Measurements from ENCODE around the gene SF3A2.
A peak's percentile ranks its signal among the peaks of the same experiment; 100 is the strongest.

Gene SF3A2

DNA sequence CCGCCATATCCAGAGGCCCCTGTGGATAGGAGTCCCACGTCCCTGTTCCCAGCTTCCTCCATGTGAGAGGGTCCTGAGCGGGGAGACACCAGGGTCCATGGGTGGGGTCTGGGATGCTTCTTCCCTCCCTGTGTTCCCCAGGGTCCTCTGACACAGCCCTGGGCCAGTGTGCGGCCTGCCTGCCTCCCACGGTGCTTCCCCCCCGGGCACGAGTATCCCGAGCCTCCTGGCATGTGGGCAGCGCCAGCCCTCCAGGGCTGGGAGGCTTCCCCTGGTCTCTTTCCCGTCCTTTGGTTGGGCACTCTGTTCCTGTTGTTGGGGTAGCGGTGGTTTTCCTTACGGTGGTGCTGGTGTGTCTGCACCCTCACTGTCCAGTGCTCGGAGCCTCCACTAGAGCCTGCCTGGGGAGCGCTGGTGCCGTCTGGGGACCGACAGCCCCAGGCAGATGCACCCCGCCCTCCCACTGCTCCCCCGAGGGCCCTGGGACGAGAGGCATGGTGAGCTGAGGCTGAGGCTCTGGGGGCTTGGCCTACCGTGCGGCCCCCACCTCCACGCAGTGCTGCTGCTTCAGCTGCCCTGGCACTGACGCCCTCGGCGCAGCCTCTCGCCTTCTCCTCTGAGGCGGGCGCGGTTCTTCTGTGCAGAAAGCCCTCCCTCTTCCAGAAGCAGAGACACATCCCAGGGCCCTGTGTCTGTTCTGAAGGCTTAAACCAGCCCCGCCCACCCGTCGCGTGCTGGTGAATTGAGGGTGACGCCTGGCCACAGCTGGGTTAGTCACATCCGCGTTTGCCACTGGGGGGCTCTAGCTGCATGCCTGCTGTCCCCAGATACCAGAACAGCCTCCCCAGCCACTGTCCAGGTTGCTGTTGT, 28.4 kb upstream of the SF3A2 start:
- peak; percentile 97 for DNase-seq (ENCODE audit: low spot score)

DNA sequence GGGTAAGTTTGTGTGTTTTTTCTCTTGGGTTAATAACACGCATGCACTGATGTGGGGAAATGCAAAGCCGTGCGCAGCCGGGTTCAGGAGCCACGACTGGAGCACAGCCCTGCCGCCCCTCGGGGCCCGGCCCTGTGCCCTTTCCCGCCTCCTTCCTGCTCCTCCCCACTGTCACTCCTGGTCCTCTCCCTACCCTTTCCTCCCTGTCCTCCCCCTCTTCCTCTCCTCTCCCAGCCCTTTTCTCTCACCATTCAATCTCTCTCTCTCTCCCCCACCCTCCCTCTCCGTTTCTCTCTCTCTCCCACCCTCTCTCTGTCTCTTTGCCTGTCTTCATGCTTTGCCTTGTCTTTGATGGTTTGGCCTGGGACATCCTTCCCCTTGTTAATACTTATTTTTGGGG, 27.6 kb upstream of the SF3A2 start:
- DNase-seq (ENCODE audit: low spot score), result peak; percentile 46

DNA sequence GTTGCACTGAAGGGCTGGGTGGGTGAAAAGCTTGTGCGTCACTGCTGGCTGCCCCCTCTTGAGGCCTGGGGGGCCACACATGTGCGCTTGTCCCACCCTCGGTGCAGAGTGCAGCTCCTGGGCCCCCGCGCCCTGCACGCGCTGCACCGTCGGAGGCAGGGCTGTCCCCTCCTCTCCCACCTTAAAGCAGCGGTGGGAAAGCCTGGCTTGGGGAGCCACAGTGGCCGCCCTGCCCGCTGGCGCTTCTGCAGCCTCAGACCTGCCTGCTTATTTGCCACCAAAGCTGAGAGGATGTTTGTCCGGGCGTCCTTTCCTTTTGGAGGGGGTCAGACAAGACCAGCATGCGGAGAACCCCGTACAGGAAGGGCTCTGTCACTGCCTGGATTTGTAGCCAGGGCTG, 27.2 kb upstream of the SF3A2 start:
- DNase-seq (ENCODE audit: low spot score), result no peak

DNA sequence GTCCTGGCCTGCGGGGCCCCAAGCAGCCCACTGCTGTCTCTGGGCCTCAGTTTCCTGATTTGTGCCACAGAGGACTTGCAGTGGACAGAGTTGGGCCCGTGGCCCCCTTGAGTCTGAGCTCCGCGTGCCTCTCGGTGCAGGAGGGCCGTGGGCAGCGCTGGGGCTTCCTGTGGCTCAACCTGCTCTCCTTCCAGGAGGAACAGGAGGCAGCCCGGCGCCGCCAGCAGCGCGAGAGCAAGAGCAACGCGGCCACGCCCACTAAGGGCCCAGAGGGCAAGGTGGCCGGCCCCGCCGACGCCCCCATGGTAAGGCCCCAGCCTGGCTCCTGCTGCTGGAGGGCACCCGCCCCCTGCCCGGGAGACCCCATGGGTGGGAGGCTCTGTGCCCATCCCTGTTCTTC, 26.4 kb upstream of the SF3A2 start:
- no peak for DNase-seq (ENCODE audit: low spot score)

DNA sequence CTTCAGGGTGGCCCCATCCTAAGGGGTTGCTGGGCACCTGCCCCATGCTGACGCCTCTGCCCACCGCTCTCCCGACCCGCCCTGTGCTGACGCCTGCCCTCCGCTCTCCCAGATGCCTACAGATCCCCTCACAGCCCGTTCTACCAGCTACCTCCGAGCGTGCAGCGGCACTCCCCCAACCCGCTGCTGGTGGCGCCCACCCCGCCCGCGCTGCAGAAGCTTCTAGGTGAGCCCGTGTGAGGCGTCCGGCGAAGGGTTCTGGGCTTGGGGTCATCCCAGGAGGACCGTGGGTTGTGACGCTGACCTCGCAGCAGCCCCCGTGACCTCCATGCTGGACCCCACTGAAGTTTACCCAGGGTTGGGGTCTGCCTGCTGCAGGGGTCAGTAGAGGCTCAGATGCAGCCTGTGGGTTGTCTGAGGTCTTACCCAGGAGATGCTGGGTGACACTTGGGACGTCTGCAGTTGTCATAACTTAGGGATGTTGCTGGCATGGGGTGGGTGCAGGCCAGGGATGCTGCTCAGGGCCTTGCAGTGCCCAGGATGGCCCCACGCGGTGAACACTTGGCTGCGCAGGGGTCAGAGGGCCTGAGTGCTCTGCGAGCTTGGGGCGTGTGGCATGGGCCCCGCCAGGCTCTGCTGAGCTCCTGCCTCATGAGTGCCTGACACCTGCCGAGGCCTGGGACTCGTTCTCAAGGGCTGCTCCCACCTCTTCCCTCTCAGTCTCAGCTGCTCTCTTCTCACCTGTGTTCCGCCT, 25.5 kb upstream of the SF3A2 start:
- DNase-seq (ENCODE audit: low spot score), result no peak

DNA sequence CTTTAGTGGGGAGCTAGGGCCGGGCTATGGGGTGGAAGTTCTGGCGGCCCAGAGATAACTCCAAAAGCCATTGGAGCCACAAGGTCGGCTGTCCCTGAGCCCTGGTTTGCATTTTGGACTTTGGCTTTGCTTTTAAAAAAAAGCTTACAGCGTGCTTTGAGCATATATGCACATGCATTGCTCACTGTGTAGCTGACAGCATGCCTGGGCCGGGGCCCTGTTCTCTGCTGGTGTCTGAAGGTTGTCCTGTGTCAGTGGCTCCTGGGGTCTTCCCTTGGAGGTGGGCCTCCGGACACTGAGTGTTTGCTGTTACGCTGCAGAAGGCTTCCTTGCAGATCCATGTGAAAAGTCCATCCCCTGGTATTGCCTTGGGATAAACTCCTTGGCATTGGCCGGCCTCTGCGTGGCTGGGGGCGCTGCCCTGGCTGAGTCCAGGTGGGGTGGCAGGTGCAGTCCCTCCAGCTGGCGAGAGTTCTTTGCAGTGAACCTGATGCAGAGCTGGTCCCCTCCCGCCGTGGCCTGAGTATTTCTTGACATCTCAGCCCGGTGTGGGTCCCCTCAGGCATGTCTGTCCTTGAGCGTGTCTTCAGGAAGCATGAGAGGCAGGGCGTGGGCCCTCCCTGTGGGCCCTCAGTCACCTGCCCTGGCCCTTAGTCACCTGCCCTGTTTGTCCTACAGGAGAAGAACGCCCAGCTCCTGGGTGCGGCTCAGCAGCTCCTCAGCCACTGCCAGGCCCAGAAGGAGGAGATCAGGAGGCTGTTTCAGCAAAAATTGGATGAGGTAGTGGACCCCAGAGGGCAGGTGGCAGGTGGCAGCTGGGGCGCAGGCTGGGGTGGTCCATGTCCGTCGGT, 23.5 kb upstream of the SF3A2 start:
- DNase-seq (ENCODE audit: low spot score), result no peak

DNA sequence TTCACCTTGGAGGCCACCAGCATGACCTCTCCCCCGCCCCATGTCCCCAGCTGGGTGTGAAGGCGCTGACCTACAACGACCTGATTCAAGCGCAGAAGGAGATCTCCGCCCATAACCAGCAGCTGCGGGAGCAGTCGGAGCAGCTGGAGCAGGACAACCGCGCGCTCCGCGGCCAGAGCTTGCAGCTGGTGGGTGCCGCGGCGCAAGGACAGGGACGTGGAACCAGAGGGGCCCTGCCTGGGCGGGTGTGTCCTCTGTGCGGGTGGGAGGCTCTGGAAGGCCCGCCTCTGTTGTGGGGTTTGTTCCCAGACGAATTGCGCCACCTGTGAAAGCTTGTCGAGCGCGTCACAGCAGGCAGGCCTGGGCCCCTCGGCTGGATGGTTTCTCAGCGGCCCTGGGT, 22.8 kb upstream of the SF3A2 start:
- no peak for DNase-seq (ENCODE audit: low spot score)

DNA sequence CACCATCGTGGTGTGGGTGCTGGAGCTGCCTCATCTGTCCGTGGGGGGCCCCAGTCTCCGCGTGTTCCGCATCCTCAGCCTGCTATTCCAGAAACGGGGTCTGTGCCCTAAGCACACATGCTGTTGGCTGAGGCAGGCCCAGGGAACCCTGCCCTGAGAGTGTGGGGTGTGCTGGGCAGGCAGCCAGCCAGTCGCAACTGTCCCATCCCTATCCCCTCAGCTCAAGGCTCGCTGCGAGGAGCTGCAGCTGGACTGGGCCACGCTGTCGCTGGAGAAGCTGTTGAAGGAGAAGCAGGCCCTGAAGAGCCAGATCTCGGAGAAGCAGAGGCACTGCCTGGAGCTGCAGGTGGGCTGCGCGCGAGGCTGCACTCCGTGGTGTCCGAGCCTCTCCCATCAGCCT, 22.4 kb upstream of the SF3A2 start:
- no peak for DNase-seq (ENCODE audit: low spot score)

DNA sequence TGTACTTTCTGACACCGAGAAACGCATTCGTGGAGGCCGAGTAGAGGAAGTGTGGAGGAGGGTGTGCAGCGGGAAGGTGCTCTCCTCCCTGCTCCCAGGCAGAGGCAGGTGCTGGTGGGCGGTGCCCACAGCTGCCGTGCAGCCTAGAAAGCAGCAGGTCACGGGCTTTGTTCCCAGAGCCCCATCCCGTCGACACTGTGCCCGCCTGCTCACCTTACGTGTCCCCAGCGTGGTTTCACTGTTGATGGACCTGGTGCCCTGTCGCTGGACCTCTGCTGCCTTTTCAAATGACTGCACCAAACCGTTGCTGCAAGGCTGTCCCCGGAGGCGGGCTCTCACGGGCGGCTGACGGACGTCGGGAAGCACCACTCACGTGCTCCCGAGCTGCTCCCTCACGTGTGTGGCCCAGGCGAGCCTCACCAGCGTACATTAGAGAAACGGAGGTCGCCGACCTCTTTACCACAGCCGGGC, 21.3 kb upstream of the SF3A2 start:
- no peak for DNase-seq (ENCODE audit: low spot score)

DNA sequence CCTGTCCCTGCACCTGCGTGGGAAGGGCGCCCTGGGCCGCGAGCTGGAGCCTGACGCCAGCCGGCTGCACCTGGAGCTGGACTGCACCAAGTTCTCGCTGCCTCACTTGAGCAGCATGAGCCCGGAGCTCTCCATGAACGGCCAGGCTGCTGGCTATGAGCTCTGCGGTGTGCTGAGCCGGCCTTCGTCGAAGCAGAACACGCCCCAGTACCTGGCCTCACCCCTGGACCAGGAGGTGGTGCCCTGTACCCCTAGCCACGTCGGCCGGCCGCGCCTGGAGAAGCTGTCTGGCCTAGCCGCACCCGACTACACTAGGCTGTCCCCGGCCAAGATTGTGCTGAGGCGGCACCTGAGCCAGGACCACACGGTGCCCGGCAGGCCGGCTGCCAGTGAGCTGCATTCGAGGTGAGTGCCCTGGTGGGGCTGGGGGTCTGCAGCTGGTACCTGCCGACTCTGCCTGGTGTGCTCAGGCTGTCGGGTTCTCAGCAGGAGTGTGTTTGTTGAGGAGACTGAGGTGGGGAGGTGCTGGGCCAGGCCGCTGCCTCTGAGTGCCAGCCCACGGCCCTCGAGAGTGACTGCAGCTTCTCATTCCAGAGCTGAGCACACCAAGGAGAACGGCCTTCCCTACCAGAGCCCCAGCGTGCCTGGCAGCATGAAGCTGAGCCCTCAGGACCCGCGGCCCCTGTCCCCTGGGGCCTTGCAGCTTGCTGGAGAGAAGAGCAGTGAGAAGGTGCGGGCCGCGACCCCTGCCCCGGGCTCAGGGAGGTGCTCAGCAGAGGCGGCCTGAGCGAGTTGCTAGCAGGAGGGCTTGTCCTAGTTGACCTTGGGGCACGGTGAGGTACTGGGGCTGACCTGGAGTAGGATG, 20.0 kb upstream of the SF3A2 start:
- DNase-seq (ENCODE audit: low spot score), result no peak

DNA sequence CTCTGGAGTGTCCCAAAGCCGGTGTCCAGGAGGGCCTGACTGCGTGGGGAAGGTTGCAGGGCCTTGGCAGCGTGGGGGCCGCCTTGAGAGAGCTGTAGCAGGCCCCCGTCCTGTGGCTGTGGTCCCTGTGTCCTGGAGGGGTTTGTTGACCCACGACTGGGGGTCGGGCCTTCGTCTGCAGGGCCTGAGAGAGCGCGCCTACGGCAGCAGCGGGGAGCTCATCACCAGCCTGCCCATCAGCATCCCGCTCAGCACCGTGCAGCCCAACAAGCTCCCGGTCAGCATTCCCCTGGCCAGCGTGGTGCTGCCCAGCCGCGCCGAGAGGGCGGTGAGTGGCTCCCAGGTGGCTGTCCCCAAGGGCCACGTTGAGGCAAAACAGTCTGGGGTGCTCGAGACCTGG, 19.0 kb upstream of the SF3A2 start:
- DNase-seq (ENCODE audit: low spot score), result no peak

DNA sequence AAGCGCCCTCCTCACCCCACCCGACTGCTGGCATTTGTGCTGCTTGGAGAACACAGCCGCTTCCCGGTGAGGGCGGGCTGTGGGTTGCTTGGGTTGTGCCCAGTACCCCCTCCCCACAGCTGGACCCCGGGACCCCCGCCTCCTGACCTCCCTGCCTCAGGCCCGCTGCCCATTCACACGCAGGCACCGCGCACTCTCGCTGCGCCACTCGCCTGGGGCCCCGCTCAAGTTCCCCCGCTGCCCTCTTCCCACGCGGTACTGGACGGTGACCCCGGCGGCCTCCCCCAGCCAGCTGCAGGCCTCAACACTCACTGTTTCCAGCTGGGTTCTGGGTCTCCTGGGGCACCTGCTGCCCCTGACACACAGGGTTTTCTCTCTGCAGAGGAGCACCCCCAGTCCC, 16.9 kb upstream of the SF3A2 start:
- no peak for DNase-seq (ENCODE audit: low spot score)

DNA sequence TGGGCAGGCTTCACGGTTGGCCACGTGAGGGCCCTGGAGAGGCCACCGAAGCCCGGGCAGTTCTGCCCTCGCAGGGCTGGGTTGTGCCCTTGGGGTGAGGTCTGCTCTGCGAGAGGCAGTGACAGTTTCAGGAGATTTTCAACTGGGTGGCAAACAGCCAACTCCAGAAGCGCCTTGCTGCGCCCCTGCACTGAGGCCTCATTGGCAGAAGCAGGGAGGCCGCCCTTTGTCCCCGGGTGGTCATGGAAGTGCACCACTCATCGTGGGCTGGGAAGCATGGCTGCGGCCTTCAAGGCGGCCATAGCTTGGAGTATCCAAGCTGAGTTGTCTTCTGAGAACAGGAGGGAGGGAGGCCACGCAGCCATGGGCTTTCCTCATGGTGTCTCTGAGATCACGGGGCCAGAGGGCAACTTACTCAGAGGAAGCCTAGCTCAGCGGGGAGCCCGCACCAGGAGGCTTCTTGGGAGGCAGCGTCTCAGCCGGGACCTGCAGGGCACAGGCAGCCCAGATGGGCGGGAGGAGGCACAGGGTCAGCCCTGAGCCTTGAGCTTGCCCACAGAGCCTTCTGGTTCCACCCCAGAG, 15.3 kb upstream of the SF3A2 start:
- DNase-seq (ENCODE audit: low spot score), result no peak

DNA sequence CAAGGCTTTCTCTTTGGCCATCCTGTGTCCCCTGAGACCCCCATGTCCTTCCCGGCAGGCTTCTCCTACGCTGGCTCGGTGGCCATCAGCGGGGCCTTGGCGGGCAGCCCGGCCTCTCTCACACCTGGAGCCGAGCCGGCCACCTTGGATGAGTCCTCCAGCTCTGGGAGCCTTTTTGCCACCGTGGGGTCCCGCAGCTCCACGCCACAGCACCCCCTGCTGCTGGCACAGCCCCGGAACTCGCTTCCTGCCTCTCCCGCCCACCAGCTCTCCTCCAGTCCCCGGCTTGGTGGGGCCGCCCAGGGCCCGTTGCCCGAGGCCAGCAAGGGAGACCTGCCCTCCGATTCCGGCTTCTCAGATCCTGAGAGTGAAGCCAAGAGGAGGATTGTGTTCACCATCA, 14.7 kb upstream of the SF3A2 start:
- no peak for DNase-seq (ENCODE audit: low spot score)

DNA sequence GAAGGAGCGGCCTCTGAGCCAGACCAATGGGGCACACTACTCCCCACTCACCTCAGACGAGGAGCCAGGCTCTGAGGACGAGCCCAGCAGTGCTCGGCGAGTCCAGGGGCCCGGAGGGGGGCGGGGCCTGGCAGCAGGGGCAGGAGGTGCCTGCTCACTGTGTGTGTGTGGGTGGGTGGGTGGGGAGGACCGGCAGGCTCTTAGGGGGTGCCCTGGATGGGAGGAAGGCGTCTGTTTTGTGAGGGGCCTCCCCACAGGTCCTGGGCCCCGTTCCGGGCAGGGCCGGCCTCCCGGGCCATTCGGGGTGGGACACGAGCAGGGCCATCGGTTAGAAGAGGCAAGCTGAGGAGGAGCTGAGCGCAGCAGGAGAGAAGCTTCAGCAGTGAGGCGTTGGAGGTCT, 13.2 kb upstream of the SF3A2 start:
- no peak for DNase-seq (ENCODE audit: low spot score)

DNA sequence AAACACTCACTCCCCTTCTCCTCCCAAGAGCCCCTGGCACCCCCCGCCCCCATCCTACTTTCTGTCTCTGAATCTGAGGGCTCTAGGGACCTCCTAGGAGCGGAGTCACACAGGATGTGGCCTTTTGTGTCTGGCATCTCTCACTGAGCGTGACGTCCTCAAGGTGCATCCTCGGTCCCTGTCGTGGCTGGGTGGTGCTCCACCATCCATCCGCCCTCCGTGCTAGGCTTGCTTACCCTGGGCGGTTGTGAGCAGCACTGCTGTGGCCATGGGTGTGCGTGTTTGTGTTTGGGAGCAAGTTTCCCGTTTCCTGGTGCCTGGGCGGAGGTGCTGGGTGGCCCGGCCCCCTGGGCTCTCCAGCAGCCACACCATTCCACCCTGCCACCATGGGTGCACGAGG, 12.7 kb upstream of the SF3A2 start:
- no peak for DNase-seq (ENCODE audit: low spot score)

DNA sequence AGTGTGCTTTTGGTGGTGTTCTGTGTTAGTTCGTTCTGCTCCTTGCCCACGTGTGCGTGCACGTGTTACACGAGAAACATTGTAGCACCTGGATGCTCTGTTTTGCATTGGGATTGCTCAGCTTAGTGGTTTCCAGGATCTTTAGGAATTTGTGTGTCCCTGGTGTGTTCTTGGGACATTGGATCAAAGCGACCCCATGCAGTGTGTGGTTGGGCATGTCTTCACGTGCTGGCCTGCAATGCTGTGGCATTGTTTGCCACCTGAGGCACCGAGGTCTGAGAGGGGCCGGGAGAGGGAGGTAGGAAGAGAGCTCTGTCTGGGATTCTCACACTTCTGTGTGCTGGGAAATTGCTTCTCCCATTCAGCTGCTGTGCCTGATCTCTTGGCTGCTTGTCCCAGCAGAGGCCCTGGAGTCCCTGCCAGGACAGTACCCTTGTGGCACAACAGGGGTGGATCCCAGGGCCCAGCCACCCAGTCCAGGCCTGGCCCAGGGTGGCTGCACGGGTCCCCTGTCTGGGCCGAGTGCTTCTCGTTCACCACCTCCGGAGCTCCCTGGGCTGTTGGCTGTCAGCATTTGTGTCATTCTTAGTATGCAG, 11.8 kb upstream of the SF3A2 start:
- no peak for DNase-seq (ENCODE audit: low spot score)

DNA sequence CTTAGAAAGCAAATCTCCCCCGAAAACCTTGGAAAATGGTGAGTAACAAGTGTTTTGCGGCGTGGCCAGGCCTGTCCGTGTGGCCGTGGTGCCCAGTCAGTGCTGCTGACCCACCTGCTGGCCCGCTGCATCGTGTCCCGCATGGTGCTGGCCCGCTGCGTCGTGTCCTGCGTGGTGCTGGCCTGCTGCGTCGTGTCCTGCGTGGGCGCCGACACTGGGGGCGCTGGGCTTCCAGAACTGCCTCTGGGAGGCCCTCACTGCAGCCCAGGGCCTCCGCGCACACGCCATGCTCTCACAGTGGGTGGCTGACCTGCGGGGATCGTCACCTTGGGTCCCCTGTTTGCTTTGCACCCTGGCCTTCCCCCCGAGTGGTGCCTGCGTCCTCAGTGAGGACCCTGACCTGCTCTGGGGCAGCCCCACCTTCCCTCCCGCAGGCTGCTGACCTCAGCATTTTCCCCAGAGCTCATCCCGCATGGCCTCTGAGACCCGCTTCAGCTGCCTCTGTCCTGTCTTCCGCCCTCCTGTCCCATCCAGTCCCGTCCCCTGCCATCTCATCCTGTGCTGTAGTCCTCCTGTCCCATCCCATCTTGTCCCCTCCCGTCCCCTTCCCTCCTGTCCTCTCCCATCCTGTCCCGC, 11.1 kb upstream of the SF3A2 start:
- DNase-seq (ENCODE audit: low spot score), result no peak

DNA sequence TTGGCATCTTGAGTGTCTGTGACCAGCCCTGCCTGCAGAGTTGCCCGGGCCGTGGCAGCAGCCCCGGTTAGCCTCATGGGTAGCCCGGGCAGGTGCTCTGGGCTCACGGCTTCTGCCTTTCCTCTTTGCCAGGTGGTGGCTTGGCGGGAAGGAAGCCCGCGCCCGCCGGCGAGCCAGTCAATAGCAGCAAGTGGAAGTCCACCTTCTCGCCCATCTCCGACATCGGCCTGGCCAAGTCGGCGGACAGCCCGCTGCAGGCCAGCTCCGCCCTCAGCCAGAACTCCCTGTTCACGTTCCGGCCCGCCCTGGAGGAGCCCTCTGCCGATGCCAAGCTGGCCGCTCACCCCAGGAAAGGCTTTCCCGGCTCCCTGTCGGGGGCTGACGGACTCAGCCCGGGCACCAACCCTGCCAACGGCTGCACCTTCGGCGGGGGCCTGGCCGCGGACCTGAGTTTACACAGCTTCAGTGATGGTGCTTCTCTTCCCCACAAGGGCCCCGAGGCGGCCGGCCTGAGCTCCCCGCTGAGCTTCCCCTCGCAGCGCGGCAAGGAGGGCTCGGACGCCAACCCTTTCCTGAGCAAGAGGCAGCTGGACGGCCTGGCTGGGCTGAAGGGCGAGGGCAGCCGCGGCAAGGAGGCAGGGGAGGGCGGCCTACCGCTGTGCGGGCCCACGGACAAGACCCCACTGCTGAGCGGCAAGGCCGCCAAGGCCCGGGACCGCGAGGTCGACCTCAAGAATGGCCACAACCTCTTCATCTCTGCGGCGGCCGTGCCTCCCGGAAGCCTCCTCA, 10.4 kb upstream of the SF3A2 start:
- no peak for DNase-seq (ENCODE audit: low spot score)
